ENCODE results near the gene SARDH.

SARDH gene

DNA sequence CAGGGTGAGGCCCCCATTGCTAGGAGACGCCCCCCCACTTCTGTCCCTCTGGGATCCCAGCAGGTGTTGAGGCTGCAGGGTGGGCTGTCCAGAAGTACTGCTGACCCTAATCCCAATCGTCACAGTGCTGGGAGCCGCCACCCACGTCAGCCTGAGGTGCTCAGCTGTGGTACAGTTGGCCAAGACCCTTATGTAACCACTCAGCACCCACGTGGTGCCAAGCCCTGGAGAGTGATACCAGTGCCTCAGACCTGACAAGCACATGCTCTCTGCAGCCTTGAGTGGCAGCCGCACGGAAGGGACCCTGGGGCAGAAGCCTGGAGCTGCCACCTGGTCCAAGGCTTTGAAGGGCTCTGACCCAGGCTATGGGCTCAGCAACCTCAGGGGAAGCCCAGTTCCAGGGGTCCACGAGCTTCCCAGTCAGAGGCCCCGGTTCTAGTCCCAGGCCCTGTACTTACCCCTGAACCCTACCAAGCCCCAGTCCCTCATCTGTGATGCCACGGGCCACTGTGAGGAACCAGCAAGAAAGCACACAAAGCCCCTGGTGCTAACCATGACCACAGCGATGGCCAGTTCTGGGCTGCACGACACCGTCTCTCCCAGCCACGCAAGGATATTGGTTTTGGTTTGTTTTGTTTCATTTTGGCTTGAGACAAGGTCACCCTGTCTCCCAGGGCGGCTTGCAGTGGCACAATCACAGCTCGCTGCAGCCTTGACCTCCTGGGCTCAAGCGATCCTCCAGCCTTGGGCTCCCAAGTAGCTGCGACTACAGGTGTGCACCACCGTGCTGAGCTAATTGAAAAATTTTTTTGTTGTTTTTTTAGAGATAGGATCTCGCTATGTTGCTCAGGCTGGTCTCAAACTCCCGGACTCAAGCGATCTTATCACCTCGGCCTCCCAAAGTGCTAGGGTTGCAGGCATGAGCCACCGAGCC is 51.2 kb downstream of the SARDH start:
- in situ Hi-C loops (cut with MboI; ENCODE audit: low sequenced_read_pairs, unreplicated experiment), result no loop called here
- TF ChIP-seq, protein P1, sequence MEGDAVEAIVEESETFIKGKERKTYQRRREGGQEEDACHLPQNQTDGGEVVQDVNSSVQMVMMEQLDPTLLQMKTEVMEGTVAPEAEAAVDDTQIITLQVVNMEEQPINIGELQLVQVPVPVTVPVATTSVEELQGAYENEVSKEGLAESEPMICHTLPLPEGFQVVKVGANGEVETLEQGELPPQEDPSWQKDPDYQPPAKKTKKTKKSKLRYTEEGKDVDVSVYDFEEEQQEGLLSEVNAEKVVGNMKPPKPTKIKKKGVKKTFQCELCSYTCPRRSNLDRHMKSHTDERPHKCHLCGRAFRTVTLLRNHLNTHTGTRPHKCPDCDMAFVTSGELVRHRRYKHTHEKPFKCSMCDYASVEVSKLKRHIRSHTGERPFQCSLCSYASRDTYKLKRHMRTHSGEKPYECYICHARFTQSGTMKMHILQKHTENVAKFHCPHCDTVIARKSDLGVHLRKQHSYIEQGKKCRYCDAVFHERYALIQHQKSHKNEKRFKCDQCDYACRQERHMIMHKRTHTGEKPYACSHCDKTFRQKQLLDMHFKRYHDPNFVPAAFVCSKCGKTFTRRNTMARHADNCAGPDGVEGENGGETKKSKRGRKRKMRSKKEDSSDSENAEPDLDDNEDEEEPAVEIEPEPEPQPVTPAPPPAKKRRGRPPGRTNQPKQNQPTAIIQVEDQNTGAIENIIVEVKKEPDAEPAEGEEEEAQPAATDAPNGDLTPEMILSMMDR (IDR thresholded peaks at IDR 0.05; ENCODE audit: borderline replicate concordance, control extremely low read depth, extremely low read depth, insufficient read depth, missing control alignments), result no peak
- DNase-seq (ENCODE audit: low spot score), result no peak

DNA sequence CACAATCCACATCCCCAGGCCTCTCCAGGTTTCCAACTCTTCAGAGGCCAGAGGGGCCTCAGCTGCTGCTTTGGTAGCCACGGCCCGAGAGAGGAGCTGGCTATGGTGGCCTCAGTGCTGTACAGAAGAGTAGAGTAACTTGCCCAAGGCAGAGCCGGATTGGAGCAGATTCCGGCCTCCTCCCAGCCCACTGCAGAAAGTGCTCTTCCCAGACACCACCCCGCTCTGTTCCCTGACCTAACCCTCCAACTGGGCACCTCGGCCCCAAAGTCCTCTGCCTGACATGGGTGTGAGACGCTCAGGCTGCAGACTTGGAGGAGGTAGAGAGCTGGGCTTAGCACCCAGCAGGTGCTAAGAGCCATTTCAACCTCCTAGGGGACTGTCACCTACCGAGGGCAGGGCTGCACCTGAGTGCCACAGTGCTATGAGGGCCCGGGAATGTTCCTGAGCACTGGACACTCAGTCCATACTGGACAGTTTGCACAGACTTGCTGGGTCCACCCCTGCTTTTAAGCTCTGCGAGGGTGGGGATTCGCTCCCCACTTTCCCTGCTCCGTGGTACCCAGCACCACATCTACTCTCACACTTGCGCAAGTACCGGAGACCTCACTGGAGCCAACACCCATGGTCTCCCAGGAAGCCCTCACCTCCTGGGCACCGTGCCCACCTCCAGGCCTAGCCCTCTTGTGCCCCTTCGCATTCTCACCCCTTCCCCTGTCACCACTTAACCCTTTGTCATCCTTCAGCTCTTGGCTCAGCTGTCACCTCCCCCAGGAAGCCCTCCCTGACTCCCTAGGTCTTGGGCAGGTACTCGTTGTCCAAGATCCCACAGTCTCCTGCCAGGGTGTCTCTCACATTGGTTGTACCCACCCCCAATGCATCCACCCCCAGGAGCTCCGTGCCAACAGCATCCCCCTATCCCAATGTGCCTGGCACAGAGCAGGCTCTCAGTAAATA is 52.2 kb downstream of the SARDH start:
- no peak for DNase-seq (ENCODE audit: low spot score)
- in situ Hi-C loops (cut with MboI; ENCODE audit: low sequenced_read_pairs, unreplicated experiment), result no loop called here
- TF ChIP-seq, protein P1 (IDR thresholded peaks at IDR 0.05; ENCODE audit: borderline replicate concordance, control extremely low read depth, extremely low read depth, insufficient read depth, missing control alignments), result no peak

DNA sequence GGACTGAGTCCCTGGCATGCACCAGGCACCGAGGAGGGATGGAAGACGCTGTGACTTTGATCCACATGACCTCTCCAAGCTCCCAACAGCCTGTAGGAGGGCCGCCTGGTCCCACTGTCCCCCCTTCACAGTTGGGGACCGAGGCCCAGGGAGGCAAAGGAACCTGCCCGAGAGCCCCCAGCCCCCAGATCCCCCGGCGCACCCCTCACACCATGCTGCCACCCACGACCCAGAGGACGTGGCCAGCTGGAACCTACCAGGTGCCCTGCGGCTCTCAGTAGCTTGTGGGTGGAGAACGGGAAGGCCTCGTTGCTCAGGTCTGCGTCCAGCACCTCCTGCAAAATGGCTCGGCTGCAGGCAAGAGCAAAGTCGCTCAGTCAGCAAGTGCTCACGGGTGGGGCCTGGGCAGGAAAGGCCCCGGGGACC is 53.2 kb downstream of the SARDH start:
- TF ChIP-seq, protein P1 (IDR thresholded peaks at IDR 0.05; ENCODE audit: borderline replicate concordance, control extremely low read depth, extremely low read depth, insufficient read depth, missing control alignments), result no peak
- DNase-seq (ENCODE audit: low spot score), result no peak
- in situ Hi-C loops (cut with MboI; ENCODE audit: low sequenced_read_pairs, unreplicated experiment), result no loop called here

DNA sequence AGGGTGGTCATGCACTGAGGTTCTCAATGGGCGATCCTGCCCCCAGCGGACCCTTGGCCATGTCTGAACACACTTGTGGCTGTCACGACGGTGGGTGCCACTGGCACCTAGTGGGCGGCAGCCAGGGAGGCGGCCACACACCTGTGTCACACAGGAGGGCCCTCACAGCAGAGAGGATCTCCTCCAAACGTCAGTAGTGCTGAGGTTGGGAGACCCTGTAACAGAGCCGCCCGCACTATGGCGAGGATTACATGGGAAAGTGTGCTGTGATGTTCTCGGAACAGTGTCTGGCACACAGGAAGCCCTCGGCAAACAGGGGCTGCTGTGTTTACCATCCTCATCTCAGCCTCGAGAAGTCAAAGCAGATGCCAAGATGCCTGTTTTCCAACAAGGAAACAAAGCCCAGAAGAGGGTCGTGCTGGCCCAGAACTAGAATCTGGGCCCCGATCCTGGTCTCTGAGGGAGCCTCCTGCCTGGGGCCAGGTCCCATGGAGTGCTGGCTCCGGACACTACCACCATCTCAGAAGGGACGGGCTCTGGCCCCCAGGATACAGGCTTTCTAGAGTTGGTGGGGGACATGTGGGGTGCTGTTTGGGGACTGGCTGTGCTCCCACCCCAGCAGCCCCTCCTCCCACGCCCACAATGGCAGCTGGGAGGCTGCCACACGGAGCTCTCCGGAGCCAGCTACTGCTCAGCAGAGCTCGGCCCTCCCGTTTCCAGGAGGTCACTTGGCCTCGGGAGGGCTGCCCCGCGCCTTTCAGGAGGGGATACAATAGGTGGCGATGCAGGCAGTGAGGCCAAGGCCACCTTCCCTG is 53.8 kb downstream of the SARDH start:
- TF ChIP-seq, protein P1 (IDR thresholded peaks at IDR 0.05; ENCODE audit: borderline replicate concordance, control extremely low read depth, extremely low read depth, insufficient read depth, missing control alignments), result no peak
- no peak for DNase-seq (ENCODE audit: low spot score)
- in situ Hi-C loops (cut with MboI; ENCODE audit: low sequenced_read_pairs, unreplicated experiment), result no loop called here

DNA sequence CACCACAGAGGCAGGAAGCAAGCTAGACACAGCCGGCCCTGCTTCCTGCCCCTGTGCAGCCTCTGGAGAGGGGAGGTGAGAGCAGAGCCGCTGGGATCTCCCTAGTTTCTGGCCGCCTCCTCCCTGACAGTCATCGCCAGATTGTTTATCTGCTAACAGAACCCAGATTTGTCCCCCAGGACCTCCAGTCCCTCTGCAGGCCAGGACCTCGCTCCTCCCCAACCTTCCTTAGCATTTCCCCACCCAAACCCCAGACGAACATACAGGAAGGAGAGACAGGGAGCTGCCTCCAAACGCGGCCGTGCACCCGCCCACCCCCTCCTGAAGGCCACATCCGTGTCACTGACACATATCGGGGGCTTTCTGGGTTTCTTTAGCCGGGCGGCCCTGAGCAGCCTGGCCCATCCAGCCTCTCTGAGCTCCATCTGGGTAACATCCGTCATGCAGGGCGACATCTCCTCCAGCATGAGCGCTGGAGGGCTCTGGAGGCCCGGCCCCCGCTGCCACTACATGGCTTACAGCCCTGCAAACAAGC is 54.5 kb downstream of the SARDH start:
- in situ Hi-C loops (cut with MboI; ENCODE audit: low sequenced_read_pairs, unreplicated experiment), result no loop called here
- peak; percentile 74 for DNase-seq (ENCODE audit: low spot score)
- TF ChIP-seq, protein P1 (IDR thresholded peaks at IDR 0.05; ENCODE audit: borderline replicate concordance, control extremely low read depth, extremely low read depth, insufficient read depth, missing control alignments), result no peak

All from GM13976 (cell line).